RPMI8226 (cell line): Measurements from ENCODE around the gene XPNPEP3.

Experiments
- DNase-seq: peaks from one replicate; pipeline ENCODE4 v3.0.0-alpha.2; 2015

XPNPEP3 gene

GRCh38 chr22:40951795-40952605 is 95.1 kb downstream of the XPNPEP3 start:
- no peak for DNase-seq

GRCh38 chr22:40953471-40953870 is 96.5 kb downstream of the XPNPEP3 start:
- DNase-seq = no peak

GRCh38 chr22:40954113-40954512 is 97.2 kb downstream of the XPNPEP3 start:
- no peak for DNase-seq

- no peak for DNase-seq
Measured at GRCh38 chr22:40955571-40955970, 98.6 kb downstream of the XPNPEP3 start.

GRCh38 chr22:40957601-40958000 is 100.7 kb downstream of the XPNPEP3 start:
- no peak for DNase-seq

- DNase-seq = no peak
Measured at GRCh38 chr22:40958299-40958698, 101.4 kb downstream of the XPNPEP3 start.

- no peak for DNase-seq
Measured at GRCh38 chr22:40960145-40960544, 103.2 kb downstream of the XPNPEP3 start.

- DNase-seq = no peak
Measured at GRCh38 chr22:40965936-40966725, 109.2 kb downstream of the XPNPEP3 start.

- DNase-seq = no peak
Measured at GRCh38 chr22:40966726-40967085, 109.8 kb downstream of the XPNPEP3 start.

- DNase-seq = no peak
Measured at GRCh38 chr22:40967111-40967760, 110.3 kb downstream of the XPNPEP3 start.

GRCh38 chr22:40972587-40972986 is 115.6 kb downstream of the XPNPEP3 start:
- DNase-seq = no peak

GRCh38 chr22:40973144-40973543 is 116.2 kb downstream of the XPNPEP3 start:
- no peak for DNase-seq

GRCh38 chr22:40975366-40975765 is 118.4 kb downstream of the XPNPEP3 start:
- DNase-seq = no peak

GRCh38 chr22:40976866-40977700 is 120.1 kb downstream of the XPNPEP3 start:
- DNase-seq = no peak

- no peak for DNase-seq
Measured at GRCh38 chr22:40979198-40979597, 122.2 kb downstream of the XPNPEP3 start.

- no peak for DNase-seq
Measured at GRCh38 chr22:40979871-40980270, 122.9 kb downstream of the XPNPEP3 start.
